Body of pancreas (tissue), 4 donors: ENCODE measurements around the gene SPTBN2. TPM values are rescaled to one million over a fixed set of nuclear protein-coding genes. Genes with fewer than 3 reads are reported as not detected.

Experiments used
- ATAC-seq: fragments of 150-250 bp; one replicate; pipeline ENCODE4 v1.9.1; 2016
- DNase-seq, 4 donors: peaks; one replicate each; pipeline ENCODE4 v3.0.0-alpha.2; 2019
- H3K27ac ChIP-seq, 4 donors: fragments of 200-600 bp; sonication (generic); 1 replicate in 3 of 4; 2 replicates in 1 of 4; pipeline versions ENCODE4 v1.5.1 to v1.6.1; 2016 to 2019; ENCODE audit warnings: mild to moderate bottlenecking in 1 of 4, mixed read lengths in 1 of 4, moderate library complexity in 1 of 4
- H3K27me3 ChIP-seq, 2 donors: fragments of 200-600 bp; sonication (generic); one replicate each; pipeline ENCODE4 v1.6.0; 2016; ENCODE audit warnings: mild to moderate bottlenecking in 1 of 2
- H3K36me3 ChIP-seq, 2 donors: fragments of 200-600 bp; sonication (generic); replicated peaks in 1 of 2; 2 replicates each; pipeline ENCODE4 v1.5.1; 2016; ENCODE audit warnings: low read depth in 2 of 2; ENCODE audit not compliant: insufficient read depth in 1 of 2
- H3K4me1 ChIP-seq: fragments of 200-600 bp; sonication (generic); one replicate; pipeline ENCODE4 v1.6.0; 2016
- H3K4me3 ChIP-seq, 2 donors: fragments of 200-600 bp; sonication (generic); 1 replicate in 1 of 2; 2 replicates in 1 of 2; pipeline ENCODE4 v1.5.1; 2016 to 2019
- H3K9me3 ChIP-seq, 3 donors: fragments of 200-600 bp; sonication (generic); 1 replicate in 2 of 3; 2 replicates in 1 of 3; pipeline ENCODE4 v1.5.1; 2016
- CTCF ChIP-seq, 7 experiments: fragments of 450-650 bp in 4 of 7; fragments of 200-600 bp in 3 of 7; sonication (generic) in 3 of 7; IDR thresholded peaks; one replicate each; pipeline ENCODE4 v1.5.1; 2016 to 2019; ENCODE audit warnings: antibody characterized with exemption in 7 of 7
- POLR2A ChIP-seq, 3 donors: fragments of 450-650 bp; IDR thresholded peaks; one replicate each; pipeline ENCODE4 v1.6.1; 2016; ENCODE audit warnings: antibody characterized with exemption in 3 of 3, mild to moderate bottlenecking in 2 of 3
- WGBS, 2 donors: methylation state at CpG; one replicate each; pipeline ENCODE4 v1.1.5; 2017; 5-methylcytosine and 5-hydroxymethylcytosine counted together
- intact Hi-C: fragments of 100-400 bp; cut with DNase I; formaldehyde crosslinking; loops from one replicate; pipeline ENCODE4 v1.15.1; 2023
- total RNA-seq, 2 donors: library from RNA; depleted of rRNA; stranded (reverse); fragments of >200 nt; gene quantifications; one replicate each; pipeline ENCODE4 v1.1.0, GENCODE V29; 2016

Gene SPTBN2
- total RNA-seq, 2 donors from 2014 or later = 40.0 to 52.1 TPM

- no peak for ATAC-seq
- 77 to 88% methylated on average over 2 of the region's 2 CpGs for WGBS, 2 donors
- no peak for DNase-seq
- H3K4me1 ChIP-seq = no peaks in the 10 kb centered on the region
- no peak overlapping the region for H3K27ac ChIP-seq
- no peaks in the 10 kb centered on the region for H3K9me3 ChIP-seq
- H3K4me3 ChIP-seq = no peak overlapping the region
- TF ChIP-seq CTCF (IDR thresholded peaks at IDR 0.05) (no peak), POLR2A (IDR thresholded peaks at IDR 0.05) (no peak)
- intact Hi-C loops = no loop called here
- no peaks in the 10 kb centered on the region for H3K27me3 ChIP-seq
- H3K36me3 ChIP-seq = no peaks in the 10 kb centered on the region
Observed at GRCh38 chr11:66766681-66767080, 37.7 kb upstream of the SPTBN2 start.

- H3K4me3 ChIP-seq = no peak overlapping the region
- no peaks in the 10 kb centered on the region for H3K9me3 ChIP-seq
- no peaks in the 10 kb centered on the region for H3K36me3 ChIP-seq
- intact Hi-C loops = no loop called here
- no peak for ATAC-seq
- no peaks in the 10 kb centered on the region for H3K27me3 ChIP-seq
- no peak overlapping the region for H3K27ac ChIP-seq
- H3K4me1 ChIP-seq = no peaks in the 10 kb centered on the region
- no peak for TF ChIP-seq POLR2A (IDR thresholded peaks at IDR 0.05)
- no peak for TF ChIP-seq CTCF (IDR thresholded peaks at IDR 0.05)
- WGBS, 2 donors = 87 to 98% methylated on average over 27 of the region's 27 CpGs
- no peak for DNase-seq
Observed at GRCh38 chr11:66762088-66762487, 33.1 kb upstream of the SPTBN2 start.

DNA sequence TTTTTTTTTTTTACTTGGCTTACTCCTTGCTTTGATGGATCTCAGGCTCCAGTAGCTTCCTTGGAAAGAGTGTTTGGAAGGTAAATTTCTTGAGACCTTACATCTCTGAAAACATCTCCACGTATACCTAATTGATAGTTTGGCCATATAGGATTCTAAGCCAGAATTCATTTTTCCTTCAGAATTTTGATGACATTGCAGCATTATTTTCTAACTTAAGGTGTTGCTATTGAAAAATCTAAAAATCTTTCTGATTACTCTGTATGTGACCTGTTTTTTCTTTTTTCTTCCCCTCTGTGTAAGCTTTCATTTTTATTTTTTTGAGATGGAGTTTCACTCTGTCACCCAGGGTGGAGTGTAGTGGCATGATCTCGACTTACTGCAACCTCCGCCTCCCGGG lies 23.1 kb upstream of the SPTBN2 start:
- DNase-seq = no peak
- ATAC-seq = no peak
- 88 to 93% methylated on average over 4 of the region's 4 CpGs for WGBS, 2 donors
- no peaks in the 10 kb centered on the region for H3K36me3 ChIP-seq
- intact Hi-C loops = no loop called here
- no peak overlapping the region for H3K27ac ChIP-seq
- no peaks in the 10 kb centered on the region for H3K9me3 ChIP-seq
- no peak for TF ChIP-seq POLR2A (IDR thresholded peaks at IDR 0.05)
- no peak overlapping the region for H3K4me3 ChIP-seq
- no peaks in the 10 kb centered on the region for H3K4me1 ChIP-seq
- no peaks in the 10 kb centered on the region for H3K27me3 ChIP-seq

GRCh38 chr11:66749091-66749490 lies 20.1 kb upstream of the SPTBN2 start:
- no peak for DNase-seq
- Histone ChIP-seq H3K27me3 (no peaks in the 10 kb centered on the region), H3K9me3 (no peaks in the 10 kb centered on the region), H3K36me3 (no peaks in the 10 kb centered on the region), H3K4me1 (peaks cover 4% of the 10 kb centered on the region), H3K4me3 (no peak overlapping the region), H3K27ac (no peak overlapping the region)
- WGBS, 2 donors = 51 to 63% methylated on average over 2 of the region's 2 CpGs
- intact Hi-C loops = no loop called here
- TF ChIP-seq POLR2A (IDR thresholded peaks at IDR 0.05) = no peak
- ATAC-seq = no peak

DNA sequence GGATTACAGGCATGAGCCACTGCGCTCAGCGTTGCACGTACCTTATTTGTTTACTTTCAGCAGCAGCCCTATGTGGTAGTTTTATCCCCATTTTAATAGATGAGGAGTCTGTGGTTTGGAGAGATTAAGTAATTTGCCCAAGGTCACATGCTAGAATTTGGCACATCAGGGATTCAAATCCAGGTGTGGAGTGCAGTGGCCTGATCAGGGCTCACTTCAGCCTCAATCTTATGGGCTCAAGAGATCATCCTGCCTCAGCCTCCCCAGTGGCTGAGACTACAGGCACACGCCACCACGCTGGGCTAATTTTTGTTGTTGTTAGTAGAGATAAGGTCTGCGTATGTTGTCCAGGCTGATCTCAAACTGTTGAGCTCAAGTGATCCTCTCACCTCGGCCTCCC lies 18.5 kb upstream of the SPTBN2 start:
- Histone ChIP-seq H3K36me3 (no peaks in the 10 kb centered on the region), H3K4me3 (no peak overlapping the region), H3K27ac (no peak overlapping the region), H3K9me3 (no peaks in the 10 kb centered on the region), H3K4me1 (peaks cover 13% of the 10 kb centered on the region), H3K27me3 (no peaks in the 10 kb centered on the region)
- 78 to 86% methylated on average over 5 to 7 of the region's 7 CpGs for WGBS, 2 donors
- TF ChIP-seq CTCF (IDR thresholded peaks at IDR 0.05) = no peak
- no peak for TF ChIP-seq POLR2A (IDR thresholded peaks at IDR 0.05)
- DNase-seq (no peak), ATAC-seq (no peak)
- intact Hi-C loops = no loop called here
